AG09309 (cell line): ENCODE data around the gene PDAP1.
"Not testable (repeated sequence)": the region's sequence is repeated elsewhere in the genome, so short reads cannot be mapped to it uniquely, and the experiment has no call there.

Experiments used
- DNase-seq: peaks from one replicate; pipeline ENCODE4 v3.0.0-alpha.2; 2010; ENCODE audit warnings: low read depth
- H3K4me3 ChIP-seq: 2 replicates; pipeline ENCODE4 v1.5.1; 2011; ENCODE audit warnings: mild to moderate bottlenecking, low read depth, low read length, moderate library complexity; ENCODE audit not compliant: control insufficient read depth
- CTCF ChIP-seq: IDR thresholded peaks from 2 replicates; pipeline ENCODE4 v1.5.1; 2011; ENCODE audit warnings: mild to moderate bottlenecking, low read depth, low read length, inconsistent platforms; ENCODE audit not compliant: insufficient read depth, control insufficient read depth; ENCODE audit errors: missing control alignments

The PDAP1 gene

GRCh38 chr7:99418260-99418659 is 9.9 kb upstream of the PDAP1 start:
- DNase-seq, result no peak
- no peak overlapping the region for H3K4me3 ChIP-seq
- TF ChIP-seq CTCF, result no peak

- DNase-seq, result peak; percentile 18
- TF ChIP-seq CTCF, result peak; percentile 68
- H3K4me3 ChIP-seq, result not testable (repeated sequence)
These were observed 7.2 kb upstream of the PDAP1 start for GRCh38 chr7:99415513-99416127.

- no peak for DNase-seq
- no peak for TF ChIP-seq CTCF
- H3K4me3 ChIP-seq, result no peak overlapping the region
These were observed 2.2 kb upstream of the PDAP1 start for GRCh38 chr7:99410635-99411034.

- H3K4me3 ChIP-seq, result peak overlapping the region; percentile 57
- TF ChIP-seq CTCF, result no peak
- no peak for DNase-seq
These were observed 1.4 kb upstream of the PDAP1 start for GRCh38 chr7:99409806-99410205.

GRCh38 chr7:99409192-99409572 is 785 bp upstream of the PDAP1 start:
- H3K4me3 ChIP-seq, result peak overlapping the region; percentile 57
- DNase-seq, result no peak
- no peak for TF ChIP-seq CTCF

GRCh38 chr7:99407872-99408378 is 472 bp downstream of the PDAP1 start:
- DNase-seq, result peak; percentile 39
- no peak for TF ChIP-seq CTCF
- H3K4me3 ChIP-seq, result peak overlapping the region; percentile 57

- TF ChIP-seq CTCF, result no peak
- no peak for DNase-seq
- H3K4me3 ChIP-seq, result no peak overlapping the region
These were observed 1.8 kb downstream of the PDAP1 start for GRCh38 chr7:99406557-99406956.
